ENCODE results near the gene GPANK1. TPM values are rescaled to one million over a fixed set of nuclear protein-coding genes. Genes with fewer than 3 reads are reported as not detected.

Gene GPANK1
- total and polyA plus RNA-seq, 10 of the 15 experiments (the other 5 are each of a cell fraction or from before 2014, with no cell fraction given): 11.7 to 36.3 (median 17.5) TPM

- no peak for TF ChIP-seq E2F8 (IDR thresholded peaks at IDR 0.05; ENCODE audit: low read depth, partially characterized antibody)
- no peak for TF ChIP-seq YBX1 (IDR thresholded peaks at IDR 0.05)
- TF ChIP-seq KDM1A (IDR thresholded peaks at IDR 0.05; ENCODE audit: borderline replicate concordance): no peak
- TF ChIP-seq, protein P1, sequence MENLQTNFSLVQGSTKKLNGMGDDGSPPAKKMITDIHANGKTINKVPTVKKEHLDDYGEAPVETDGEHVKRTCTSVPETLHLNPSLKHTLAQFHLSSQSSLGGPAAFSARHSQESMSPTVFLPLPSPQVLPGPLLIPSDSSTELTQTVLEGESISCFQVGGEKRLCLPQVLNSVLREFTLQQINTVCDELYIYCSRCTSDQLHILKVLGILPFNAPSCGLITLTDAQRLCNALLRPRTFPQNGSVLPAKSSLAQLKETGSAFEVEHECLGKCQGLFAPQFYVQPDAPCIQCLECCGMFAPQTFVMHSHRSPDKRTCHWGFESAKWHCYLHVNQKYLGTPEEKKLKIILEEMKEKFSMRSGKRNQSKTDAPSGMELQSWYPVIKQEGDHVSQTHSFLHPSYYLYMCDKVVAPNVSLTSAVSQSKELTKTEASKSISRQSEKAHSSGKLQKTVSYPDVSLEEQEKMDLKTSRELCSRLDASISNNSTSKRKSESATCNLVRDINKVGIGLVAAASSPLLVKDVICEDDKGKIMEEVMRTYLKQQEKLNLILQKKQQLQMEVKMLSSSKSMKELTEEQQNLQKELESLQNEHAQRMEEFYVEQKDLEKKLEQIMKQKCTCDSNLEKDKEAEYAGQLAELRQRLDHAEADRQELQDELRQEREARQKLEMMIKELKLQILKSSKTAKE (IDR thresholded peaks at IDR 0.05; ENCODE audit: low read depth, poor library complexity, severe bottlenecking): no peak
- no peak for TF ChIP-seq MEF2B (IDR thresholded peaks at IDR 0.05; ENCODE audit: partially characterized antibody, poor library complexity, severe bottlenecking)
- TF ChIP-seq RELA (IDR thresholded peaks at IDR 0.05; ENCODE audit: borderline replicate concordance, partially characterized antibody): no peak
- TF ChIP-seq SMARCA5 (IDR thresholded peaks at IDR 0.05): no peak
- no peak for TF ChIP-seq RCOR1 (conservative IDR thresholded peaks at IDR 0.05; ENCODE audit: low read depth, low read length)
- TF ChIP-seq ZZZ3 (IDR thresholded peaks at IDR 0.05; ENCODE audit: control insufficient read depth, insufficient read length, low read depth): no peak
These were observed 33.6 kb downstream of the GPANK1 start (continued) for GRCh38 chr6:31631209-31631608.

Data from GM12878 (cell line).